GM23338 (cell line): ENCODE measurements around the gene C1QTNF5. TPM values are rescaled to one million over a fixed set of nuclear protein-coding genes. Genes with fewer than 3 reads are reported as not detected.

ENCODE experiments used
- ATAC-seq: fragments of 200-7000 bp; cut with Tn5 transposase; 3 replicates; pipeline ENCODE4 v1.9.1; 2020
- DNase-seq: peaks from one replicate; pipeline ENCODE4 v3.0.0-alpha.2; 2015; ENCODE audit warnings: low spot score
- H2AFZ ChIP-seq: fragments of 200-600 bp; sonication (generic); 2 replicates; pipeline ENCODE4 v1.8.0; 2016; ENCODE audit warnings: antibody characterized with exemption, mild to moderate bottlenecking, moderate library complexity
- H3F3A ChIP-seq: fragments of 200-600 bp; sonication (generic); replicated peaks from 2 replicates; pipeline ENCODE4 v1.8.0; 2017; ENCODE audit warnings: antibody characterized with exemption, mixed run types, low read depth
- H3K27ac ChIP-seq: fragments of 200-600 bp; sonication (generic); 2 replicates; pipeline ENCODE4 v1.6.1; 2016; ENCODE audit warnings: low read depth
- H3K27me3 ChIP-seq: fragments of 200-600 bp; sonication (generic); 2 replicates; pipeline ENCODE4 v1.8.0; 2016; ENCODE audit warnings: mild to moderate bottlenecking, mixed run types, moderate library complexity; ENCODE audit not compliant: insufficient read depth
- H3K36me3 ChIP-seq: fragments of 200-600 bp; sonication (generic); 2 replicates; pipeline ENCODE4 v1.8.0; 2016; ENCODE audit warnings: mild to moderate bottlenecking; ENCODE audit not compliant: insufficient read depth
- H3K4me1 ChIP-seq: fragments of 200-600 bp; sonication (generic); 2 replicates; pipeline ENCODE4 v1.8.0; 2016; ENCODE audit warnings: mild to moderate bottlenecking, moderate library complexity; ENCODE audit not compliant: insufficient read depth
- H3K4me2 ChIP-seq: fragments of 200-600 bp; sonication (generic); 2 replicates; pipeline ENCODE4 v1.7.1; 2017; ENCODE audit warnings: mixed run types
- H3K4me3 ChIP-seq: fragments of 200-600 bp; sonication (generic); 2 replicates; pipeline ENCODE4 v1.6.1; 2016; ENCODE audit warnings: mixed run types
- H3K79me2 ChIP-seq: fragments of 200-600 bp; sonication (generic); replicated peaks from 2 replicates; pipeline ENCODE4 v1.8.0; 2017; ENCODE audit warnings: mild to moderate bottlenecking; ENCODE audit not compliant: insufficient read depth
- H3K9me2 ChIP-seq: fragments of 200-600 bp; sonication (generic); 2 replicates; pipeline ENCODE4 v1.8.0; 2017; ENCODE audit not compliant: insufficient read depth
- H4K20me1 ChIP-seq: fragments of 200-600 bp; sonication (generic); replicated peaks from 2 replicates; pipeline ENCODE4 v1.8.0; 2017; ENCODE audit warnings: mild to moderate bottlenecking; ENCODE audit not compliant: insufficient read depth
- H3K27ac Mint-ChIP-seq: 2 replicates; pipeline ENCODE4 v1.8.0; 2020; ENCODE audit warnings: inconsistent platforms, mild to moderate bottlenecking, moderate library complexity, mixed read lengths
- H3K27me3 Mint-ChIP-seq: 3 replicates; pipeline ENCODE4 v1.8.0; 2022; ENCODE audit warnings: low read depth, mild to moderate bottlenecking, moderate library complexity, mixed read lengths, inconsistent platforms; ENCODE audit not compliant: insufficient read depth, poor library complexity
- H3K36me3 Mint-ChIP-seq: 3 replicates; pipeline ENCODE4 v1.8.0; 2021; ENCODE audit warnings: low read depth, mild to moderate bottlenecking, inconsistent platforms, moderate library complexity, mixed read lengths
- H3K4me1 Mint-ChIP-seq: 3 replicates; pipeline ENCODE4 v1.8.0; 2020; ENCODE audit warnings: mild to moderate bottlenecking, inconsistent platforms, mixed read lengths
- H3K4me3 Mint-ChIP-seq: 3 replicates; pipeline ENCODE4 v1.8.0; 2021; ENCODE audit warnings: moderate library complexity, mild to moderate bottlenecking, inconsistent platforms, mixed read lengths
- H3K9me3 Mint-ChIP-seq: 3 replicates; pipeline ENCODE4 v1.8.0; 2020; ENCODE audit warnings: moderate library complexity, mild to moderate bottlenecking, inconsistent platforms, mixed read lengths
- CREB1 ChIP-seq: fragments of 250-450 bp; sonication (Bioruptor Pico); IDR thresholded peaks from 2 replicates; pipeline ENCODE4 v1.5.0; 2020; ENCODE audit warnings: low read depth, mild to moderate bottlenecking, moderate library complexity
- ETS1 ChIP-seq: IDR thresholded peaks from 2 replicates; pipeline ENCODE4 v1.6.1; 2016; ENCODE audit warnings: antibody characterized with exemption
- EZH2 ChIP-seq: fragments of 200-600 bp; sonication (generic); IDR thresholded peaks from one replicate; pipeline ENCODE4 v1.8.0; 2017; ENCODE audit warnings: antibody characterized with exemption, mild to moderate bottlenecking, low read depth; ENCODE audit not compliant: unreplicated experiment
- EZH2phosphoT487 ChIP-seq: fragments of 200-600 bp; sonication (generic); IDR thresholded peaks from one replicate; pipeline ENCODE4 v1.8.1; 2018; ENCODE audit warnings: antibody characterized with exemption; ENCODE audit not compliant: unreplicated experiment
- JUNB ChIP-seq: IDR thresholded peaks from one replicate; pipeline ENCODE4 v1.6.1; 2016; ENCODE audit warnings: antibody characterized with exemption; ENCODE audit not compliant: unreplicated experiment
- NANOG ChIP-seq: IDR thresholded peaks from 2 replicates; pipeline ENCODE4 v1.6.1; 2016; ENCODE audit warnings: antibody characterized with exemption, borderline replicate concordance
- POLR2AphosphoS5 ChIP-seq: IDR thresholded peaks from 2 replicates; pipeline ENCODE4 v1.6.1; 2016; ENCODE audit warnings: antibody characterized with exemption, low read depth
- ZNF114 ChIP-seq: fragments of 250-450 bp; sonication (Bioruptor Pico); IDR thresholded peaks from 2 replicates; pipeline ENCODE4 v1.5.0; 2020; ENCODE audit warnings: mild to moderate bottlenecking, moderate library complexity
- ZNF331 ChIP-seq: fragments of 250-450 bp; sonication (Bioruptor Pico); IDR thresholded peaks from 2 replicates; pipeline ENCODE4 v1.5.0; 2020; ENCODE audit warnings: low read depth, mild to moderate bottlenecking, moderate library complexity
- ZNF462 ChIP-seq: fragments of 250-450 bp; sonication (Bioruptor Pico); IDR thresholded peaks from 2 replicates; pipeline ENCODE4 v1.5.0; 2020; ENCODE audit warnings: mild to moderate bottlenecking, moderate library complexity
- polyA plus RNA-seq: library from polyadenylated mRNA; unstranded; fragments of >200 nt; fragmentation: Nextera tagmentation; extraction: Ambion mirVana; gene quantifications from 2 replicates; pipeline ENCODE4 v1.2.1, GENCODE V29; 2016
- total RNA-seq: library from RNA; depleted of rRNA; stranded (reverse); fragments of >200 nt; shearing (Covaris generic); gene quantifications from 2 replicates; pipeline ENCODE4 v1.2.3, GENCODE V29; 2014
- TF ChIP-seq, protein P1 (sequence below), 2 experiments: fragments of 200-600 bp in 1 of 2; sonication (generic) in 1 of 2; conservative IDR thresholded peaks; 2 replicates each; pipeline versions ENCODE4 v1.5.1 to v1.6.1; 2016 to 2017; ENCODE audit warnings: antibody characterized with exemption in 2 of 2, low read depth in 2 of 2, mild to moderate bottlenecking in 2 of 2, moderate library complexity in 1 of 2

Gene C1QTNF5
- total and polyA plus RNA-seq, 2 experiments from 2014 or later, result 1.9 TPM

DNA sequence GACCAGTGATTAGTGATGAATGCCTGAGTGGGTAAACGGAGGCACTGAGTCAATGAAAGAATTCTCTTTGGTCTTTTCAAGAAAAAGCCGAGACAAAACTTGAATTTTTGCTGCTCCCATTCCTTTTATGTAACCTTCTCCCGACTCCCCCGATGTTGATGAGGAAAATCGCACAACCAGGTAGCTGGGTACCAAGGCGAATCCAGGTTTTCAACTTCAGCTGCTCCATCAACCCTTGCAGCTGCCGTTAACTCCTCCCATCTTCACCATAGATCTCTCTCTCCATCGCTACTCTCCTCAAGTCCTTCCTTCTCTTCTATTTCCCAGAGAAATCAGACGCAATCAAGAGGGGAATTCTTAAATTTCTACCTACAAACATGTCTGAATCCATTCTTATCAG is 41.4 kb upstream of the C1QTNF5 start:
- H3K4me3 Mint-ChIP-seq, result no peak overlapping the region
- Histone ChIP-seq H2AFZ (peak overlapping the region; percentile 83), H3K4me1 (peaks cover 34% of the 10 kb centered on the region), H3K27ac (no peak overlapping the region), H3K4me2 (peak overlapping the region; percentile 87), H3K27me3 (peaks cover 21% of the 10 kb centered on the region), H3K4me3 (peak overlapping the region; percentile 68), H3K79me2 (no peaks in the 10 kb centered on the region), H3K9me2 (no peaks in the 10 kb centered on the region), H3F3A (peaks cover 10% of the 10 kb centered on the region; the same call in 1 of the 2 replicates), H4K20me1 (no peaks in the 10 kb centered on the region), H3K36me3 (no peaks in the 10 kb centered on the region)
- no peaks in the 10 kb centered on the region for H3K36me3 Mint-ChIP-seq
- peaks cover 19% of the 10 kb centered on the region for H3K27me3 Mint-ChIP-seq
- ATAC-seq (no peak), DNase-seq (peak; percentile 47)
- H3K9me3 Mint-ChIP-seq, result no peaks in the 10 kb centered on the region
- H3K4me1 Mint-ChIP-seq, result peaks cover 27% of the 10 kb centered on the region
- TF ChIP-seq ZNF114 (CRISPR knock-in tag), result no peak
- no peak for TF ChIP-seq JUNB
- TF ChIP-seq ZNF462 (CRISPR knock-in tag), result no peak
- no peak for TF ChIP-seq EZH2
- TF ChIP-seq POLR2AphosphoS5, result no peak
- TF ChIP-seq NANOG, result no peak
- TF ChIP-seq, protein P1, sequence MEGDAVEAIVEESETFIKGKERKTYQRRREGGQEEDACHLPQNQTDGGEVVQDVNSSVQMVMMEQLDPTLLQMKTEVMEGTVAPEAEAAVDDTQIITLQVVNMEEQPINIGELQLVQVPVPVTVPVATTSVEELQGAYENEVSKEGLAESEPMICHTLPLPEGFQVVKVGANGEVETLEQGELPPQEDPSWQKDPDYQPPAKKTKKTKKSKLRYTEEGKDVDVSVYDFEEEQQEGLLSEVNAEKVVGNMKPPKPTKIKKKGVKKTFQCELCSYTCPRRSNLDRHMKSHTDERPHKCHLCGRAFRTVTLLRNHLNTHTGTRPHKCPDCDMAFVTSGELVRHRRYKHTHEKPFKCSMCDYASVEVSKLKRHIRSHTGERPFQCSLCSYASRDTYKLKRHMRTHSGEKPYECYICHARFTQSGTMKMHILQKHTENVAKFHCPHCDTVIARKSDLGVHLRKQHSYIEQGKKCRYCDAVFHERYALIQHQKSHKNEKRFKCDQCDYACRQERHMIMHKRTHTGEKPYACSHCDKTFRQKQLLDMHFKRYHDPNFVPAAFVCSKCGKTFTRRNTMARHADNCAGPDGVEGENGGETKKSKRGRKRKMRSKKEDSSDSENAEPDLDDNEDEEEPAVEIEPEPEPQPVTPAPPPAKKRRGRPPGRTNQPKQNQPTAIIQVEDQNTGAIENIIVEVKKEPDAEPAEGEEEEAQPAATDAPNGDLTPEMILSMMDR (conservative IDR thresholded peaks at IDR 0.05; ENCODE audit: low read depth in 2 of 2), result no peak
- TF ChIP-seq CREB1 (CRISPR knock-in tag), result no peak
- TF ChIP-seq ZNF331, result no peak
- no peak for TF ChIP-seq EZH2phosphoT487
- no peak for TF ChIP-seq ETS1
- no peak overlapping the region; the same call in 1 of the 2 replicates for H3K27ac Mint-ChIP-seq
